Epithelial cell of proximal tubule (primary cell): ENCODE results near the gene RNF166. TPM values are rescaled to one million over a fixed set of nuclear protein-coding genes. Genes with fewer than 3 reads are reported as not detected.

Source experiments
- DNase-seq: peaks from one replicate; pipeline ENCODE4 v3.0.0-alpha.2; 2011; ENCODE audit warnings: low read depth
- H3K4me3 ChIP-seq: 2 replicates; pipeline ENCODE4 v1.5.1; 2011; ENCODE audit warnings: low read depth, mild to moderate bottlenecking, low read length
- CTCF ChIP-seq: conservative IDR thresholded peaks from 2 replicates; pipeline ENCODE4 v1.5.1; 2012; ENCODE audit warnings: low read depth, mild to moderate bottlenecking, low read length
- total RNA-seq: library from RNA; depleted of rRNA; stranded (reverse); fragments of >200 nt; gene quantifications from 2 replicates; pipeline ENCODE4 v1.2.3, GENCODE V29; 2015

Gene RNF166
- total RNA-seq, 1 donor from 2014 or later: 32.8 TPM

DNA sequence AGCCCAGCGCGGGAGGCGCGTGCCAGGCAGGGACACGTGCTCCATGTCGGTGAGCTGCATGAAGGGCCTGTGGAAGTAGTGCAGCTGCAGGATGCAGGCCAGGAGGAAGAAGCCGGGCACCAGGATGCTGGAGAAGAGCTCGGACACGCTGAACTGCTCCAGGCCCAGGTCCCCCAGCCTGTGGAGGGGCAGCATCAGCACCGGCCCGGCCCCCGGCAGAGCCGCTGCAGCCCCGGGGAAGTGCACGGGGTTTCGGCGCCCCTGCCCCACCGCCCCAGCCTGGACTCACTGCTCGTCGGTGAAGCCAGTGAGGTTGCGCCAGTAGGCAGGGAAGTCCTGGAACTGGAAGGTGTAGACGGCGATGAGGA lies 28.1 kb upstream of the RNF166 start:
- H3K4me3 ChIP-seq: no peak overlapping the region
- TF ChIP-seq CTCF: no peak
- no peak for DNase-seq

DNA sequence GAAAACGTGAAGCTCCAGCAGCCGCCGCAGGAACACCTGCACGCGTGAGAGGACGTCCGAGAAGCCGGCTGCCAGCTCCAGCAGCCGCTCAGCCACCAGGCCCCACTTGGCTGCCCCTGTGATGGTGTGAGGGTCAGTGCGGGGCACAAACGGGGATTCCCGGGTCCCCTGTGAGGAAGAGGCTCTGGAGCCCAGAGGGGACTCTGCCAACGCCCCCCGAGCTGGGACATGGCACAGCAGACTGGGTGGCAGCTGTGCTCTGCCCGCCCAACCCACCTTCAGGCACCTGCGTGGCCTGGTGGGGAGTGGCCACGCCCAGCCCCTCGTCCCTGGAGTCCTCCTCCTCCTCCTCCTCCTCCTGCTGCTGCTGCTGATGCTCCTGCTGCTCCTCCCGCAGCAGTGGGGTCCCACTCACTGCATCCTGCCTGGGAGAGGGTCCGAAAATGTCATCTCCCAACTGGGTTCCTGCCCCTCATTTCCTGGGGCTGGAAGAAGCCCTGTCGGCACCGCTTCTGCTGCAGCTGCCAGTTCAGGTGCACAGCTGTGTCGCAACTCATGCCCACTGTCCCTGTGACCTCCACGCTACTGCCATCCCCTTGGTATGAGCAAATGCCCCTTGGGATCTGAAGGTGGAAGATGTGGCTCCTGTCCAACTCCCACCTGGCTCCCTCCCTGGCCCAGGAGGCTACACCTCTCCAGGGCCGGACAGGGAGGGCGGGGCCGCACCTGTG lies 27.6 kb upstream of the RNF166 start:
- no peak for DNase-seq
- no peak for TF ChIP-seq CTCF
- H3K4me3 ChIP-seq: no peak overlapping the region

GRCh38 chr16:88732961-88733294 lies 26.7 kb upstream of the RNF166 start:
- TF ChIP-seq CTCF: no peak
- H3K4me3 ChIP-seq: no peak overlapping the region
- DNase-seq: no peak

DNA sequence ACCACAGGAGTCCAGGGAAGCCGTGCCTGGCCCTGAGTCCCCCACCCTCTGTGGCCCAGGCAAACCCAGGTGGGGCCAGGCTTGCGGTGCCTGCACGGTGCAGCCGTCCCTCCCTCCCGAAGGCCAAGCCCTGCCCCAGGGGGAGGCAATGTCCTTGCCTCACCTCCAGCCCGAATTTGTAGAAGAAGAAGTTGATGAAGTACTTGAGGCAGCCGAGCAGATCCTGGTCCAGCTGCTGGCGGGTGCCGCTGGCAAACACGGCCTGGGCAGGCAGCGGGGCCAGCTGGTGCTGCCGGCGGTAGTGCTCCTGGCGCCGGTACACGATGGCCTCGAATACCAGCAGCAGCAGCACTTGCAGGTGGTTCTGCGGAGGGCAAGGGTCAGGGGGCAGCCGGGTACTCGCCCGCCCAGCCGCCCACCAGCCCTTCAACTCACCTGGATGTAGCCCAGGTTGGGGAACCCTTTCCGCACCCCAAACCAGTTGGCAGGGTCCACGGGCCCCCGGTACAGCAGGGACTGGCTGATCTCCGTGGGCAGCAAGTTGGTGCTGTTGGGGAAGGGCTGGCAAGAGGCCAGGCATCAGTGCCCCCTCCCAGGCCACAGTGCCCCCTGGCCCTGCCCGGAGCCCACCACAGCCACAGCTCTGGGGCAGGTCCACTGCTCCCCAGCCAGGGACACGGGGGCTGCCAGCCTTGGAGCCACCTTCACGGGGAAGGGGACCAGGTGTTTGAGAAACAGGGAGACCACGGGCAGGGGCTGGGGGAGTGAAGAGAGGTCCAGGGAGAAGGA lies 26.2 kb upstream of the RNF166 start:
- TF ChIP-seq CTCF: no peak
- no peak for DNase-seq
- no peak overlapping the region for H3K4me3 ChIP-seq

GRCh38 chr16:88731699-88732098 lies 25.5 kb upstream of the RNF166 start:
- no peak overlapping the region for H3K4me3 ChIP-seq
- no peak for DNase-seq
- no peak for TF ChIP-seq CTCF

- DNase-seq: no peak
- no peak overlapping the region for H3K4me3 ChIP-seq
- TF ChIP-seq CTCF: no peak
Observed at GRCh38 chr16:88730632-88731607, 24.7 kb upstream of the RNF166 start.
